GM12801 (cell line): ENCODE results near the gene IL15RA.

Experiments
- TF ChIP-seq, protein P1 (sequence below): IDR thresholded peaks from one replicate; pipeline ENCODE4 v1.5.1; 2011; ENCODE audit warnings: control low read depth; ENCODE audit not compliant: insufficient read length; ENCODE audit errors: extremely low read depth

IL15RA gene

DNA sequence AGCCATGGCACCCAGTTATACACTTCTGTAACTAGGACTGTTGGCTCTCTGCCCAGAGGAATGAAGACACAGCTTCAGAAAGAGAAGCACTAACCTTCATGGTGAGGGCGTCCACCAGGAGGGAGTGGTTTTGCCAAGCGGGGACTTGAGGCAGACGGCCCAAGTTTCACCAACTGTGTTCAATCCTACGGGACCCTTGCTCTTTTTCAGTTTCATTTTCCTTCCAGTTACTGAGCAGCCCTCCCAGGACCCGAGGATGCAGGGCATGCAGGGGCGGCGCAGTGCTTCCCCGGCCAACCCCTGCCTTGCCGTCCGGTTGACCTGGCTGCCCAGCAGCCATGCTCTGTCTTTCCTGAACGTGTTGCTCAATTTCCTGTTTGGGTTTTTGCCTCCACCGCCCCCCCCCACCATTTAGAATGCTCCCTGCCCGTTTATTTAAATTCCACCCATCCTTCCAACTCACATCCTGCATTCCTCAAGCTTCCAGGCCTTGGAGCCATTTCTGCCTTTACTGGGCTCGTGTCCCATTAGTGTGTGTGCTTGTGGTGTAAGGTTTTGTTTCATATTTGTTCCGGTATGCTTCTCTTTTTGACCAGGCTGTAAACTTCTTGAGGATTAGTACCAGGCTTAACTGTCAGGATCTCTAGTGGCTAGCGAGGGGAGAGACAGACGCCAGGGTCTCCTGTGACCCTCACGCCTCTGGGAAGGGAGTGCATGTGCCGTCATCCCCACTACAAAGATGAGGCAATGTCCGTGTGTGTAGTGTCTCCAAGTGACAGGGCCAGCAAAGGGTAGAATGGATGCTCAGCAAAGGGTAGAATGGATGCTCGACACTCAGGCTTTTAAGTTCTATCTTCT, 31.6 kb downstream of the IL15RA start:
- TF ChIP-seq, protein P1, sequence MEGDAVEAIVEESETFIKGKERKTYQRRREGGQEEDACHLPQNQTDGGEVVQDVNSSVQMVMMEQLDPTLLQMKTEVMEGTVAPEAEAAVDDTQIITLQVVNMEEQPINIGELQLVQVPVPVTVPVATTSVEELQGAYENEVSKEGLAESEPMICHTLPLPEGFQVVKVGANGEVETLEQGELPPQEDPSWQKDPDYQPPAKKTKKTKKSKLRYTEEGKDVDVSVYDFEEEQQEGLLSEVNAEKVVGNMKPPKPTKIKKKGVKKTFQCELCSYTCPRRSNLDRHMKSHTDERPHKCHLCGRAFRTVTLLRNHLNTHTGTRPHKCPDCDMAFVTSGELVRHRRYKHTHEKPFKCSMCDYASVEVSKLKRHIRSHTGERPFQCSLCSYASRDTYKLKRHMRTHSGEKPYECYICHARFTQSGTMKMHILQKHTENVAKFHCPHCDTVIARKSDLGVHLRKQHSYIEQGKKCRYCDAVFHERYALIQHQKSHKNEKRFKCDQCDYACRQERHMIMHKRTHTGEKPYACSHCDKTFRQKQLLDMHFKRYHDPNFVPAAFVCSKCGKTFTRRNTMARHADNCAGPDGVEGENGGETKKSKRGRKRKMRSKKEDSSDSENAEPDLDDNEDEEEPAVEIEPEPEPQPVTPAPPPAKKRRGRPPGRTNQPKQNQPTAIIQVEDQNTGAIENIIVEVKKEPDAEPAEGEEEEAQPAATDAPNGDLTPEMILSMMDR, result no peak

DNA sequence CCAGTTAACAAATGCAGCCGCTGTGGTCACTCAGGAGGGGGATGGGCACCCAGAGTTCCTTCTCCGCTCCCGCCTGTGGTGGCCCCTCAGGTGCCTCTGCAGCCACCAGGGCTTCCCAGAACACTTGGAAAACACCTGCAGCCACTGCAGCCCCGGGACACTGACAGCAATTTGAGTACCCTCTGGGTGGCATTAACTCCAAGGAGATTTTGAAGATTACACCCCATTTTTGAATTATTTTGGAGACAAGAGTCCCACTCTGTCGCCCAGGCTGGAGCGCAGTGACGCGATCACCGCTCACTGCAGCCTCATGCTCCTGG, 32.2 kb downstream of the IL15RA start:
- TF ChIP-seq, protein P1, result no peak

DNA sequence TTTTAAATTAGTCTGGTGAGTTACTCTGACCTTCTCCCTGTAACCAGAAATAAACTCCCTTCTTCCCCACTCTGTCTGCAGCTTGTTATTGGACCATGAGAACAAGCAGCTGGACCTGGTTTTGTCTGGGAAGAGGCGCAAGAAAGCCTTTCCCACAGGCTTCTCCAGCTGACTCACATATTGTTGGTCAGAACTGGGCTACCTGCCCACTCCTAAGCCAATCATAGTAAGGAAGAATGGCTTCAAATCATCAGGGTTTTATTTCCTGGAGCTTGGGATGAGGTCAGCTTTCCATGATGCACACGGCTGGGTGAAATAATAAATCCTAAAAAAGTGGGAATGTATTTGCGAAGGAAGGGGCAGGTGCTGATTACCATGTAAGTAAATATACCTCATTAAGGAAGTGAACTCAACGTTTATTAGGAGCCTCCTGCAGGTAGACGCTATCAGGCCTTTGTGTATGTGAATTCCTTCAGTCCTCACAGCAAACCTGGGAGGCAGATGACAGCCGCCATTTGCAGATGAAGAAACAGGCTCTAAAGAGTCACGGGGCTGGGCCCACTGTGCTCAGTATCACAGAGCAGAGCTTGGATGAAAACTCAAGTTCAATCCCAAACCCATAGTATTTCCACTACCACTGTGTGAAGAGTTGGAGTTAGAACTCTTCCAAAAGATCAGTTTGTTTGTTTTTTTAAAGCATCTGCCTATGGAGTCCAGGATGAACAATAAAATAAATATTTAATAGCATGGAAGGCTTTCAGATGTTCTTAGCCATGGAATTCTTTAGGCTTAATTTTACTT, 32.8 kb downstream of the IL15RA start:
- TF ChIP-seq, protein P1, result no peak

DNA sequence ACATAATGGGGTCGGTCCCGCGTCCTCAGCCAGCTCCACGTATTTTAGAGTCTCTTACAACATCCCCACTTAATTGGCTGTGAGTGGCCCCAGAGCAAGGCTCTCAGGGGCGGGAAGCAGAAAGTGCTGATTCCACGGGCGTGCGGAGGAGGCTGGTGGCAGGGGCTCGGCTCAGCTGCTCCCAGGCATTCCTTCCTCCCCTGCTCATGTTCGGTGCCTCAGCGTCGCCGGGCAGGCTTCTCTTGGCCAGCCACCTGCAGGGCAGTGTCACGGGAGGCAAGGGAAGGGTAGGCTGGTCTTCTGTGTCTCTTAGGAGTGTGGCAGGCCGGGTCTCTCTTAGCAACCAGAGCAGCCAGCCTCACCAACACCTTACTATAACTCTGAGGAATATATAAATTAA, 33.8 kb downstream of the IL15RA start:
- TF ChIP-seq, protein P1, result no peak

- TF ChIP-seq, protein P1, result no peak
Measured at GRCh38 chr10:5942474-5942873, 34.9 kb downstream of the IL15RA start.

DNA sequence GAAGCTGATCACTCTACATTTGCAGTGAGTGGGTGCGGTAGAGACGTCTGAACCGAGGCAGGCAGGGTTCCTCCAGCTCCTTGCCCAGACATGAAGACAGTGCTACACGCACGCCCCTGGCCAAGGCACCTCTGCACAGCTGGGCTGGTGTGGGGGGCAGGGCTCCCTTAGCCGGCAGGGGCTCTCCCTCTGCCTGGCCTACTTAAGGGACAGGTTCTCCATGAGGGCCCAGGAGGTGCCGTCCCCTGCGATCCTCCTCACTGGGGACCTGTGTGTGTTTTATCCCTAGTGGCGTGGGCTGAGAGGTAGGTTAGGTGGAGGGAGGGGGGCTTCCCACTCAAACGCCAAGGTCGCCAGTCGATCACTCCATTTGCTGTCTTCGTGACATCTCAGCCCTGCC, 35.3 kb downstream of the IL15RA start:
- TF ChIP-seq, protein P1, result no peak

- TF ChIP-seq, protein P1, result no peak
Measured at GRCh38 chr10:5941579-5941978, 35.8 kb downstream of the IL15RA start.
